GM21576 (cell line): ENCODE measurements around the gene ATP2B1.
A peak's percentile ranks its signal among the peaks of the same experiment; 100 is the strongest.
"Not testable (repeated sequence)": the region's sequence is repeated elsewhere in the genome, so short reads cannot be mapped to it uniquely, and the experiment has no call there.

Experiments
- ATAC-seq: cut with Tn5 transposase; IDR thresholded peaks from one replicate; pipeline ENCODE4 v1.9.1; 2021; ENCODE audit warnings: mild to moderate bottlenecking, moderate library complexity; ENCODE audit not compliant: unreplicated experiment

ATP2B1 gene

DNA sequence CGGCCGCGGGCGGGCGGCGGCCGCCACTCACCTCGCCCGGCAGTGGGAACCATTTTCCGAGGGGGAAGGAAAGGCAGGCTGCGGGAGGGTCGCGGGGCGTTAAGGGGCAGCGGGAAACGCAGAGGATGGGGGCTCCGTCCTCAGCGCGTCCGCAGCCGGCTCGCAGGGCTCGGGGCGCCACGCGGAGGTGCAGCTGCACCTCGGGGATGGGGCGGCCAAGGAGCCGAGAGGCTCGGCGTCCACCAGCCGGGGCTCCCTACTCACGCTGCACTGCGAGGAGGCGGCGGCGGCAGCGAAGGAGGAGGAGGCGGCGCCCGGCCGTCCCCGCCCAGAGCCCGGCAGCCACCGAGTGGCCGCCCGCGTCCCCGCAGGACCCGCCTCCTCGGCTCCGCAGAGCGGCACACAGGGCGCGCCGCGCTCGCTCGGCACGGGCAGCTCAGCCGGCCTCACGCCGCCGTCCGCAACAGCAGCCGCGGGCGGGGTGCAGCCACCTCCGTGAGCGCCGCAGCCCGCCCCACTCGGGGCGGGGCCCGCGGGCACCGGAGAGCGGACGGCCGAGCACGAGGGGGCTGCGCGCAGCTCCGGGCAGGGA is at the start of gene ATP2B1:
ATP2B1 (minus strand) TSS at position 274 of the 592 bp plus-strand sequence. CDS start 52,952 bp downstream, outside the sequence.
- ATAC-seq = peak; percentile 54

DNA sequence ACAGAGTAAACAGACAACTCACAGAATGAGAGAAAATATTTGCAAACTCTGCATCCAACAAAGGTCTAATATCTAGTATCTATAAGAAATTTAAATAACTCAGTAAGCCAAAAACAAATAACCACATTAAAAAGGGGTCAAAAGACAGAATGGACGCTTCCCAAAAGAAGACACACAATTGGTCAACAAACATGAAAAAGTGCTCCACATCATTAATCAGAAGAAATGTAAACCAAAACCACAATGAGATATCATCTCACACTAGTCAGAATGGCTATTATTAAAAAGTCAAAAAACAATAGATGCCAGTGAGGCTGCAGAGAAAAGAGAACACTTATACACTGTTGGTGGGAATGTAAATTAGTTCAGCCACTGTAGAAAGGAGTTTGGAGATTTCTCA is 49.3 kb upstream of the ATP2B1 start:
- not testable (repeated sequence) for ATAC-seq

DNA sequence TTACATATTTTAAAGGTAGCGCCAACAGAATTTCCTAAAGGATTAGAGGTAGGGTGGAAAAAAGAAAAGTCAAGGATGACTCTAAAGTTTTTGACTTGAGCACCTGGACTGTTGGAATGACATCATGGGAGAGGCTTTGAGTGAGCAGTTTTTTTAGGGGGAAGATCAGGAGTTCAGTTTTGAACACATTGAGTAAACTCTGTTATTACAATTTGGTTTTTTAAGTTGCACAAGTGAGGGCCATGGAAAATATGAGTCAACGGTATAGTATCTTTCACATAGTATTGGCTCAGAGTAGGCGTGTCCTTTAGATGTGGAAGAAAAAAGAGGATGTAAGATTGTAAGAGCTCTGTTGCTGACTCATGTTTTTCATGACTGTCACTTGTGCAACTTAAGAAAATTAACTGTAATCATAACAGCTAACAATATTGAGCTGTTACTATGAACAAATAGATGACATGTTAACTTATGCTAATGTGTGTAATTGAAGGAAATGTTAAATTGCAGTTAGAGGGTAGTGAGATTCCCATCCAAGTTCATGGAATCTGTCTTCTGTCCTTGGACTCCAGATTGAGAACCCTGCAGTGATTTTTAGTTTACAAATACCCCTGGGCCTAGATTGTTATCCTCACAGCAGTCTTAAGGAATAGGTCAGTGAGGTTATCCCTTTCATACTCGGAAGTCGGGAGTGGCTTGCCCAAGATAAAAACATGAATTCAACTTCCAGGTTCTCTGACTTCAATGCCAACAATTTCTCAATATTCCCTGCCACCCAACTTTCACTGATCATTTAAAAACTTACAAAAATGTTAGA is 48.2 kb upstream of the ATP2B1 start:
- peak; percentile 89 for ATAC-seq

DNA sequence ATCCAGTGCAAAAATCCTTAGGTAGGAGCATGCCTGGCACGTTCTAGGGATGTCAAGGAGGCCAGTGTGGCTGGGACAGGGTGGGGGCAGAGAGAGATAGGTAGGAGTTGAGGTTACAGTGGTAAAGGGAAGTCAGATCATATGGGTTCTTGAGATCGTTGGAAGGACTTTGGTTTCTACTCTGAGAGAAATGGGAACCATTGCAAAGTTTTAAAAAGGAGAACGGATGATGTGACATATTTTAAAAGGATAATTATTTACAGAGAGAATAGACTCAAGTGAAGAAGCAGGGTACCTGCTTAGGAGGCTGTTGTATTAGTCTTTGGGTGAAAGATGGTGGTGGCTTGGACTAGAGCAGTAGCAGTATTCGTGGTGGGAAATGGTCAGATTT is 47.6 kb upstream of the ATP2B1 start:
- ATAC-seq = peak; percentile 4

DNA sequence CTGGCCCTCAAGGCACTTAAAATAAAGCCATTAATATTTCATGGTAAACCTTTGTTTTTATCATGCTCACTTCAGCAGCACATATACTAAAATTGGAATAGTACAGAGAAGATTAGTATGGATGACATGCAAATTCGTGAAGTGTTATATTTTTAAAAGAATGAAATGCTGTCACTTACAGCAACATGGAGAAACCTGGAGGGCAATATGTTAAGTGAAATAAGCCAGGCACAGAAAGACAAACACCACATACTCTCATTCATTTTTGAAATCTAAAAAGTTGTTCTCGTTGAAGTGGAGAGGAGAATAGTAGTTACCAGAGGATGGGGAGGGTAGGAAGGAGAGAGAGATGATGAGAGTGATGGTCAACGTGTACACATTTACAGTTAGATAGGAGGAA is 45.4 kb upstream of the ATP2B1 start:
- no peak for ATAC-seq

DNA sequence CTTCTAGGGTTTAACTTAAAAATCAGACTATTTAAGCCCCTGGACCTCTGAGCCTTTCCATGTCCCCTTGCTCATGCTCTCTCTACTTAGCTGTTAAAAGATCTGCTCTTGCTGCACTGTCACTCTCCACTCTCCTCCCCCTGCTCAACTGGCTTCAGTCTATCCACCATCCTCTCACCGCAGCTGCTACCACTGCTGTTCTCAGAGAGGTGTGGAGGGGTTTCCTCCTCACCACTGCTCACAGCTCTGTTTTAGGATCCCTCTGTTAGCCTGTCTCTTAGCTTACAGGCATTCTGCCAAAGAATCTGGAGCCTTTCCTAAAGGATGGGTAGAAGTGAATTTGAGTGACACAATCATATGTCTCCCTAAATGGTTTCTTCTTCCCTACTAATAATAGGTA is 43.7 kb upstream of the ATP2B1 start:
- peak; percentile 36 for ATAC-seq

DNA sequence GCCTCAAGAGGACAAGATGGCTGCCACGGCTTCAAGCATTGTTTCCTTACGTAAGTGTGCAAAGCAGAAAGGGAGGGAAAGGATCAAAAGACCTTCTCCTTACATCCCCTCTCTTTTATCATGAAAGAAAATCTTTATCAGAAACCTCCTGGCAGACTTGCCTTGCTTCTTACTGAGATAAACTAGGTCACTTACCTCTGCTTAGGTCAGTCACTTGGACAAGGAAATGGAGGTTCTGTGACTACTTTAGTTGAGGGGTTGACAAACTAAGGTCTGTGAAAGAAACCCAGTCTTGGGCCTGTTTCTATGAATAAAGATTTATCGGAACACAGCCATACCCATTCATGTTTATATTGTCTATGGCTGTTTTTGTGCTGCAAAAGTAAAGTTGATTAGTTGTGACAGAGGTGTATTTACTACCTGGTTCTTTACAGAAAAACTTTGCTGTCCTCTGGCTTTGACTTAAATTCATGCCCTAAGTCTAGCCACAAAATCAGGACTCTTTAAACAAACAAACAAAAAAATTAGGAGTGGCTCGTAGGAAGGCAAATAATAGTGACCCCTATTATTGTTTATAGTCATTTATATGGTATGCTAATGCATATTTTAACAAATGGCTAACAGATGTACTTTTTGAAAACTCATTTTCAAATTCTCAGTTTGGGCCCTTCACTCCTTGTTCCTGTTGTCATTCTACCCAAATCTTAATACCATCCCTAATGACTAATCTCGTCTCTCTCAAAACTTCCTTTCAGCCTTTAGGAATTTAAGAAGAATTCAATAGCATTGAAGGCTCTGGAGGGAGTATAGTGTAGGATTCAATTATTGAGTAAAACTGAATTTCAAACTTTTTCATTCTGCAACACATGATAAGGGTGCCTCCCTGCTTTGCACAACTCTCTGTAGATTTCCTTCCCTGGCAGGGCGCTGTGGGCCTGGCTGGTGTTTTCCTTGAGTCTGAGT is 42.0 kb upstream of the ATP2B1 start:
- ATAC-seq = no peak

DNA sequence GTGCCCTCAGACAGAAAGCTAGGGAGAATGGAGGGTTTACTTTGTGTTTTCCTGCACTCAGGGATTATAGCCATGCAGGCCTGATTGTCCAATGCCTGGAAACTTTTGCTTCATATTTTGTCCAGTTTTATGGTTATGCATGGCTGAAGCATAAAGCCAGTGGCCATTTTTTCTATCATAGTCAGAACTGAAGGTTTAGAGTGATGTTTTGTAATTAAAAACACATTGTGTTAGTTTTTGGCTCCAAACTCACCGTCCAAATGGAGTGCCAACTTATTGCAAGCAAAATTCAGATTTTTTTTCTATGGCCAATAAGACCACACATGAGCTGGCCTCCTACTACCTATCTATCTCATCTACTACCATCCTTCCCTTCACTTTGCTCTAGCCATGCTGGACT is 40.2 kb upstream of the ATP2B1 start:
- ATAC-seq = no peak

DNA sequence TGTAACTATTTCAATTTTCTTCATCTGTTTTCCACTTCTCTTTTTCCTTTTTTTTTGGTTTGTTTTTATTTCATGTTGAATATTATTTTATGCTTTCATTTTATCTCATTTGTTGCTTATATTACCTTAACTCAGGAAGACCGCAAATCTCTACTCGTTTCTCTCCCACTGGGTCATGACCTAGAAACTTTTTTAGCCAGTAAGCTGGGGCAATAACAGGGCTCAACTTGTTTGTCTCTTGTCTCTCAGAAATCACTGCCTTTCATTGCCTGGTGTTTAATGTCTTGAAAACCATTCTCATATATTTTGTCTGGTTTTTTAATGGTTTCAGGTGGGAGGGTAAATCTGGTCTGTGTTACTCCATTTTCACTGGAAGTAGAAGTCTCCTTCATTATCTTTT is 36.6 kb upstream of the ATP2B1 start:
- ATAC-seq = no peak

DNA sequence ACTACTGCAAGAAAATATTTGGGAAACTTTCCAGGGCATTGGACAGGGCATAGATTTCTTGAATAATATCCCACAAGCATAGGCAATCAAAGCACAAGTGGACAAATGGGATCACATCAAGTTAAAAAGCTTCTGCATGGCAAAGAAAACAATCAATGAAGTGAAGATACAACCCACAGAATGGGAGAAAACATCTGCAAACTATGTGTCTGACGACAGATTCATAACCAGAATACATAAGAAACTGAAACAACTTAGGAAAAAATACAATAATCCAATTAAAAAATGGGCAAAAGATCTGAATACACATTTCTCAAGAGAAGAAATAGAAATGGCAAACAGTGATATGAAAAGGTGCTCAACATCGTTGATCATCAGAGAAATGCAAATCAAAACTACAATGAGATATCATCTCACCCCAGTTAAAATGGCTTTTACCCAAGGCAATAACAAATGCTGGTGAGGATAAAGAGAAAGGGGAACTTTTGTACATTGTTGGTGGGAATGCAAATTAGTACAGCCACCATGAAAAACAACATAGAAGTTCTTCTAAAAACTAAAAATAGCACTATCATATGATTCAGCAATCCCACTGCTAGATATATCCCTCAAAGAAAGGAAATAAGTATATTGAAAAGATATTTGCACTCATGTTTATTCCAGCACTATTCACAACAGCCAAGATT is 33.8 kb upstream of the ATP2B1 start:
- ATAC-seq = no peak

DNA sequence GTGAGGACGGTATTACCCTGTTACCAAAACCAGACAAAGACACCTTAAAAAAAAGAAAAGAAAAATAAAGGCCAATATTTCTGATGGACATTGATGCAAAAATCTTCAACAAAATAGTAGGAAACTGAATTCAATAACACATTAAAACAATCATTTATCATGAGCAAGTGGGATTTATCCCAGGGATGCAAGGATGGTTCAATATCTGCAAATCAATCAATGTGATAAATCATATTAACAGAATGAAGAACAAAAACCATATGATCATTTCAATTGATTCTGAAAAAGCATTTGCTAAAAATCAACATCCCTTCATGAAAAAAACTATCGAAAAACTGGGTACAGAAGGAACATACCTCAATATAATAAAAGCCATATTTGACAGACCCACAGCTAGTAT is 32.3 kb upstream of the ATP2B1 start:
- no peak for ATAC-seq

DNA sequence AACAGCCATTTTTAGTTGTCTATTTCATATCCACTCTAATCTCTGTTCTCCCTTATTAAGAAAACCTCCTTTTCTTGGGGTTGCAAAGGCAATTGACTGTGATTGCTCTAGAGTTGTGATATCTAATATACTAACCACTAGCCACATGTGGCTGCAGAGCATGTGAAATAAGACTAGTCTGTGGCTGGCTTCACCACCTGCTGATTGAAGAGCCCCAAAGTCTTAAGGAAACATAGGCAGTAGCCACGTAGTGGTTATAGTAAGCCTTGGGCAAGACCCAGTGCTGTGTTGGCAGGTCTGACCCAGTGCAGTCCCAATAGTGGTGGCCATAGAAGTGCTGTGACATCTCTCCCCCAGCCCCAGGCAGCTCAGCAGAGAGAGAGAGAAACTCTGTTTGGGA is 28.4 kb upstream of the ATP2B1 start:
- no peak for ATAC-seq

DNA sequence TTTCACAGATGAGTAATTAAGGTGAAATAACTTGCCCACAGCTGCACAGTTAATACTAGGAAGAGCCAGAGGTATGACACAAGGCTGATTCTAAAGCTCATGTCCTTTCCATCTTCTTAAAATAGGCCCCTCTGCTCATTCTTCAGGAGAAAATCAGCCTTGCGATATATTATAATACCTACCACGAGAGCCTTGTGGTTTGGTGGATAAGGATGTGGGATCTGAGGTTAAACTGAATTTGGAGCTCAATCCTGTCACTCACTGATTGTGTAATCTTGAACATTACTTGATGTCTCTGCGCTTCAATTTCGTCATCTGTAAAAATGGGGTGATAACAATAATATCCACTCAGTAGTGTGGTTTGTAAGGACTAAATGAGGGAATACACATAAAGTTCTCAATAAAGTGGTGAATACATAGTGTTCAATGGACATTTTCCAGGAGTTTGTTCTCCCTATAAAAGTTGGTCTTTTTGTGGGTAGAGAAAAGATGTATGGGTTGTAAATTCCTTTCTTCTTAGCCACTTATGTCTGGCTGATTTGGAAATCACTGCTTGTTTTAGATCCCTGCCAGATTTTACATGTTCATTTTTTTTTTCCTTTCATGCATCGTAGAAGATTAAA is 25.1 kb upstream of the ATP2B1 start:
- ATAC-seq = no peak

DNA sequence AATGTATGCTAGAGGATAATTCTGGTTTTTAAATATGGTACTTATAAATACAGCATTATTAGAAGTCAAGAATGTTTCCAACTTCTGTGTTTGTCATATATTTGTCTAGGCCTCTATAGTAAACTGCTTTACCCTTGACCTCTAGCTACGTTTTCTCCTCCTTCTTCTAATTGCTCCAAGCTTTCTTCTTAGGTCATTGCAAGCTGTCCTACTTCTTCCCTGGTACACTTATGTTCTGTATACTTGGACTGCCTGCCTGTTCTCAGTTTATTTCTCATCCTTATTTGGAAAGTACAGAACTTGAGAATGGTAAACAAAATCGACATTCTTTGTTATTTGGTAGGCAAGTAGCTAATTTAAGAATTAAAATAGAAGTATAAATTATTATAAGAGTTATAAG is 23.9 kb upstream of the ATP2B1 start:
- no peak for ATAC-seq

DNA sequence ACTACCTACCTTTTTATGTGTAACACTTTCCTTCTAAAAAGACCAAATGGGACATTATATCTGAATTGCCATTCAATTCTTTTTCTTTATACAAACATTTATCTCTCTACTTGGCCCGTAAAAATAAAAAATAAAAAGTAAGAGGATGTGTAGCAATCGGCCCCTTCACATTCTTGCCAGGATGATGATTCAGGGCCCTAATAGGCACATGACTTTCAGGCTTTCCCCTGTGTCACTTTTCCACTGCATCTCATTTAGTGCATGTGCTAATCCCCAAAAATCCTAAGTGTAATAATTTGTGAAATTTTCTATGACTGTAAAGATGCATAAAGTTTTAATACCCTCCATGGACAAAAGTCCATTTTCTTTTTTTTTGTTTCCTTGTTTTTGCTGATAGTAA is 23.0 kb upstream of the ATP2B1 start:
- no peak for ATAC-seq

DNA sequence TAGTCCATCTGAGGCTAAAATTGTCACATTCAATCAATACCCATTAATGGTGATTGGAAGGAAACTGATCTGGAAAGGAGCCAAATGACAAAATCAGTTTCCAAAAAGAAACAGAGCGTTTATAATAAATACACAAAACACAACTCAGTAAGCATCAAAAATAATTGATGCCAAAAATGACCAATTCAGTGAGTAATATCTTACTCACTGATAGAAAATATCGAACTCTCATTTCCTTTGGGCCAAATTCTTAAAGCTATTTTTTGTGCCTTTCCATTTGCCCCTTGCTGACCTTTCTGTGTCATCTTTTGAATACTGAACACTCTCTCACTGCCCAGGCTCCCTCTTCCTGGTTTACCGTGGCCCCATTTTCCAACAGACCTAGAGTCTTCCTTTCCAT is 22.5 kb upstream of the ATP2B1 start:
- ATAC-seq = no peak

DNA sequence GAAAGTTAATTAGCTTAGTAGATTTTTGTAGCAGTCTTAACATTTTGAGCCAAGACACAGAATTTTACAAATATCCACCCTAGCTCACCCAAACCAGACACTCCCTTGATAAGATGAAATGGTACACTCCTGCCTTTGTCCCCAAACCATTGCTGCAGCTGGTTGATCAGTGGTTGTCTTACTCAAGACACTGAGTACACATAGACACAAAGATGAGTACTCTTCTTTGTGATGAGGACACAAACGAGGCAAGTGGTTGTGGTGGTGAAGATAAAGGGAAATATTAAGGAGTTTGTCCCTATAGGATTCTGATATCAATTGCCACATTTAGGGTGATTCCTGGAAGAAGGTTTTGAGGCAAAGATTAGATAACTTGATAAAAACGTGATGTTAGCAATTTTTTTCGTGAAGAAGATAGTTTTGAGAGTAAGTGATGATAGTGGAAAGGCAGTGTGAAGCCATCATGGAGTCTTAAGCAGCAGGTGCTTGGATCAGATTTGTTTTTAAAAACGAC is 21.4 kb upstream of the ATP2B1 start:
- ATAC-seq = no peak

DNA sequence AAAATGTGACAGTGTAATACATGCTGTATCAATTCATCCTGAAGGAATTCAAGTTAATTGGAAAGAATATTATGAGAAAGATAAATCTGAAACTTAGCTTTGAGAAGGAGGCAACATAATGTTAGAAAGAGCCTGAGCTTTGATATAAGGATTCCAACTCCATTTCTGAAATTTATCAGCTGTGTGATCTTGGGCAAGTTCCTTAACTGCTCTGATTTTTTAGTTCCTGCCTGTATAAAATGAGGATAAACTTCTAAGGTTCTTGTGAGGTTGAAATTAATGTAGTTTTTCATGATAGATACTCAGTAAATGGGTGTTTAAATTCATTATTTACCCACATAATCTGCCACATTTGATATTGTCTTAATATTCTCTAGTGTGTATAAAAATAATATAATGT is 14.6 kb upstream of the ATP2B1 start:
- ATAC-seq = no peak

DNA sequence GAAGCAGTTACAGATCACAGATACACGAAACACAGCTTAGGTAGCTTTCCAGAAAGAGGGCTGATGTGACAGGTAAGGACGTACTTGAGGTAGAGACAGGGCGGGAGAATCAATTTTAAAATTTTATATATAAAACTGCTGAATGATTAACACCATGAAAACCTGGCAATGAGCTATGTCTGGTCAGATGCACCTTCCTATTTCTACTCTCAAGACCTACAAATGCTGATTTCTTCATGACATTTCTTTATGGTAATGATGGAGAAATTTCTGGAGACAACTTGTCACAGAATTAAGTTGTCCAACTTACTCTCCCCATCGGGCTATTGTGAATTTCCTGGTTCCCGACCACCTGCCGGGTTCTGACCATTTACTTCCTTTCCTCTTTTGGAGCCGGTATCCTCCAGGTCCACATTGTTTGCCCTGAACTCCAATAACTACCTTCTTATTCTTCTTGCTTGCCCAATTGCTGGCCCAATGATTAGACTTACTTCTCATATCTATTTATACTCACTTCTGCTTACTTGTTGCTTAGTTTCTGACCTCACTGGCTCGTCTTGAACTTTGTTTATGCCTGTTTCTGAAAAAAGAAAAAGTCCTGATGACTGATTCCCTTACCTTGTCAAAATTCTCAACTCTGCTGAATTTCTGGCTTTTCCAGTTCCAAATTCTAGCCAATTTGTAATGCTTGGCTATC is 12.8 kb upstream of the ATP2B1 start:
- ATAC-seq = peak; percentile 97
